NB4 (cell line): ENCODE results near the gene OR2M3.
"Not testable (repeated sequence)": the region's sequence is repeated elsewhere in the genome, so short reads cannot be mapped to it uniquely, and the experiment has no call there.

Source experiments
- DNase-seq: peaks from one replicate; pipeline ENCODE4 v3.0.0; 2010; ENCODE audit warnings: low read depth
- H3K4me3 ChIP-seq: one replicate; pipeline ENCODE4 v1.5.1; 2011; ENCODE audit warnings: mild to moderate bottlenecking, low read depth, low read length, moderate library complexity
- MAX ChIP-seq: IDR thresholded peaks from 2 replicates; pipeline ENCODE4 v1.6.1; 2011; ENCODE audit warnings: low read depth, low read length
- MYC ChIP-seq: IDR thresholded peaks from 2 replicates; pipeline ENCODE4 v1.6.1; 2011; ENCODE audit warnings: low read depth, low read length
- POLR2A ChIP-seq: IDR thresholded peaks from 2 replicates; pipeline ENCODE4 v1.6.1; 2011; ENCODE audit warnings: mild to moderate bottlenecking; ENCODE audit not compliant: insufficient read length; ENCODE audit errors: extremely low read depth
- TF ChIP-seq, protein P1 (sequence below): IDR thresholded peaks from one replicate; pipeline ENCODE4 v1.5.1; 2012; ENCODE audit warnings: low read depth, low read length

The OR2M3 gene

GRCh38 chr1:248229360-248229908, 32.4 kb downstream of the OR2M3 start:
- no peak for DNase-seq
- no peak overlapping the region for H3K4me3 ChIP-seq
- no peak for TF ChIP-seq MAX
- TF ChIP-seq MYC = no peak
- TF ChIP-seq, protein P1, sequence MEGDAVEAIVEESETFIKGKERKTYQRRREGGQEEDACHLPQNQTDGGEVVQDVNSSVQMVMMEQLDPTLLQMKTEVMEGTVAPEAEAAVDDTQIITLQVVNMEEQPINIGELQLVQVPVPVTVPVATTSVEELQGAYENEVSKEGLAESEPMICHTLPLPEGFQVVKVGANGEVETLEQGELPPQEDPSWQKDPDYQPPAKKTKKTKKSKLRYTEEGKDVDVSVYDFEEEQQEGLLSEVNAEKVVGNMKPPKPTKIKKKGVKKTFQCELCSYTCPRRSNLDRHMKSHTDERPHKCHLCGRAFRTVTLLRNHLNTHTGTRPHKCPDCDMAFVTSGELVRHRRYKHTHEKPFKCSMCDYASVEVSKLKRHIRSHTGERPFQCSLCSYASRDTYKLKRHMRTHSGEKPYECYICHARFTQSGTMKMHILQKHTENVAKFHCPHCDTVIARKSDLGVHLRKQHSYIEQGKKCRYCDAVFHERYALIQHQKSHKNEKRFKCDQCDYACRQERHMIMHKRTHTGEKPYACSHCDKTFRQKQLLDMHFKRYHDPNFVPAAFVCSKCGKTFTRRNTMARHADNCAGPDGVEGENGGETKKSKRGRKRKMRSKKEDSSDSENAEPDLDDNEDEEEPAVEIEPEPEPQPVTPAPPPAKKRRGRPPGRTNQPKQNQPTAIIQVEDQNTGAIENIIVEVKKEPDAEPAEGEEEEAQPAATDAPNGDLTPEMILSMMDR = no peak
- TF ChIP-seq POLR2A = no peak

DNA sequence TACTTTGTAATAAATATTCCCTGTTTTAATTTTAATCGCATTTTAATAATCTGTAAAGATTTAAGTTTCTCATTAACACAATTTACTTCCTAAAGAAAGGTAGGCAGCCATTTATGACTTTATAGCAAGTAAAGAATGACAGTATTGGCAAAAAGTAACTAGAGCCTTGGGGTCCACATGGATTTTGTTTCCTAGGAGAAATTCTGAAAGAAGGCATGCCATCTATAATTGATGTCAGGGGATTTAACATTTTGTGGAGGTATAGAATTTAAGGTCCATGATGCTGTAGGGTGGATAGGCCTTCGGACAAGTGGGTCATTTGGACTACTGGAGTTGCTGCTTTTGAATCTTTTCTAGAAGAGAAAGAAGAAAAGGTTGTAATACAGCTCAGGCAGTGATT, 34.1 kb downstream of the OR2M3 start, which contains the start of gene OR2M4:
OR2M4 (plus strand) TSS at position 301 of the 400 bp plus-strand sequence. CDS start 7,512 bp downstream, outside the sequence.
- no peak within 1 kb of the TSS for H3K4me3 ChIP-seq
- no peak for TF ChIP-seq POLR2A
- TF ChIP-seq, protein P1 = no peak
- TF ChIP-seq MYC = no peak
- TF ChIP-seq MAX = no peak
- DNase-seq = no peak

GRCh38 chr1:248239478-248239877, 42.4 kb downstream of the OR2M3 start:
- DNase-seq = no peak
- TF ChIP-seq, protein P1 = no peak
- TF ChIP-seq POLR2A = no peak
- no peak overlapping the region for H3K4me3 ChIP-seq

GRCh38 chr1:248243204-248243603, 46.1 kb downstream of the OR2M3 start:
- peak; percentile 63 for DNase-seq
- no peak overlapping the region for H3K4me3 ChIP-seq
- TF ChIP-seq POLR2A (no peak), MAX (no peak), MYC (no peak)
- TF ChIP-seq, protein P1 = peak; percentile 77

DNA sequence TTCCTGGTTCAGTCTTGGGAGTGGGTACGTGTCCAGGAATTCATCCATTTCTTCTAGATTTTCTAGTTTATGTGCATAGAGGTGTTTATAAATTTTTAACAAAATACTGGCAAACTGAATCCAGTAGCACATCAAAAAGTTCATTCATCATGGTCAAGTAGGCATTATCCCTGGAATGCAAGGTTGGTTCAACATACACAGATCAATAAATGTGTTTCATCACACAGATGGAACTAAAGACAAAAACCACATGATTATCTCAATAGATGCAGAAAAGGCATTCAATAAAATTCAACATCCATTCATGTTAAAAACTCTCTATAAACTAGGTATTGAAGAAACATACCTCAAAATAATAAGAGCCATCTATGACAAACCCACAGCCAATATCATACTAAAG, 62.2 kb downstream of the OR2M3 start:
- not testable (repeated sequence) for H3K4me3 ChIP-seq, DNase-seq
